Measurements from ENCODE around the gene FGF12.

GRCh38 chr3:192482391-192482790, 244.9 kb downstream of the FGF12 start:
- no peak for TF ChIP-seq ZNF274 (IDR thresholded peaks at IDR 0.05; ENCODE audit: low read depth, low read length)
- TF ChIP-seq SUZ12 (IDR thresholded peaks at IDR 0.05; ENCODE audit: extremely low read depth, insufficient read depth, insufficient read length) = no peak
- no peak for TF ChIP-seq YY1 (IDR thresholded peaks at IDR 0.05; ENCODE audit: insufficient read depth, insufficient read length)
